HG03064 (cell line): ENCODE results near the gene MEPCE.

Experiments used
- ATAC-seq: cut with Tn5 transposase; IDR thresholded peaks from one replicate; pipeline ENCODE4 v1.9.1; 2021; ENCODE audit warnings: low read depth; ENCODE audit not compliant: unreplicated experiment

MEPCE gene

DNA sequence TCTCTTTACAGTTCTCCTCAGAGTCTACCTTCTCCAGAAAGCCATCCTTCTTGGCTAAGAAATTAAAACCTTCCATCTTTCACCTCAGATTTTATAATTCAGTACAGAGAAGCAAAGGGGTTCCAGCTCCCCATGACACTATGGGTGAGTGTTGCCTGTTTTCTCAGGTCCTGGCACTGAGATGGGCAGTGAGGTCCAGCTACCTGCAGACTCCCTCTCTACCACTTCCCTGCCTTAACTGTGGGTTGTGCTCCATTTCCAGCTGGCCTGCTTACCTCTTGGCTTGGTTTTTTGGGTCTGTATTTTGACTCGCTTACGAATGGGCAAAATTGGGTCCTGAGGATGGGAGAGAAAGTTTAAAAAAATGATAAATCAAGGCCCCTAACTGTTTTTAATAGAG is 27.4 kb upstream of the MEPCE start:
- ATAC-seq, result no peak

DNA sequence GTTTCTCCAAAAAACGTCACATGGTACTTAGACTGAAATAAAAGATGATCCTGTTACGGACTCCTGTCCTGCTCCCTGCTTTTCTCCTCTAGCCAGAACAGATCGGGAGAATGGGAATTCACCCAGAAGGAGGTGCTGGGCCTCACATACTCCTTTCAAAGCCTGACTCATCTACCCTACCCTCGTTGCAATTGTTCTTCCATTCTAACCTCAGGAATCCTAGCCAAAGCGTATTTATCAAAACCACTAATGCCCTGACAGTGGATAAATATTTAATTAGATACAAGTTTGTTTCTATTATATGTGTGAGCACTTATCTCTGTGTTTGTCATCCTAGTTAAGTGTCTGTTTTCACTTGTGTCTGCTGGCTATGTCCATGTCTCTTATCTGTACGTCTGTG is 22.9 kb upstream of the MEPCE start:
- no peak for ATAC-seq

DNA sequence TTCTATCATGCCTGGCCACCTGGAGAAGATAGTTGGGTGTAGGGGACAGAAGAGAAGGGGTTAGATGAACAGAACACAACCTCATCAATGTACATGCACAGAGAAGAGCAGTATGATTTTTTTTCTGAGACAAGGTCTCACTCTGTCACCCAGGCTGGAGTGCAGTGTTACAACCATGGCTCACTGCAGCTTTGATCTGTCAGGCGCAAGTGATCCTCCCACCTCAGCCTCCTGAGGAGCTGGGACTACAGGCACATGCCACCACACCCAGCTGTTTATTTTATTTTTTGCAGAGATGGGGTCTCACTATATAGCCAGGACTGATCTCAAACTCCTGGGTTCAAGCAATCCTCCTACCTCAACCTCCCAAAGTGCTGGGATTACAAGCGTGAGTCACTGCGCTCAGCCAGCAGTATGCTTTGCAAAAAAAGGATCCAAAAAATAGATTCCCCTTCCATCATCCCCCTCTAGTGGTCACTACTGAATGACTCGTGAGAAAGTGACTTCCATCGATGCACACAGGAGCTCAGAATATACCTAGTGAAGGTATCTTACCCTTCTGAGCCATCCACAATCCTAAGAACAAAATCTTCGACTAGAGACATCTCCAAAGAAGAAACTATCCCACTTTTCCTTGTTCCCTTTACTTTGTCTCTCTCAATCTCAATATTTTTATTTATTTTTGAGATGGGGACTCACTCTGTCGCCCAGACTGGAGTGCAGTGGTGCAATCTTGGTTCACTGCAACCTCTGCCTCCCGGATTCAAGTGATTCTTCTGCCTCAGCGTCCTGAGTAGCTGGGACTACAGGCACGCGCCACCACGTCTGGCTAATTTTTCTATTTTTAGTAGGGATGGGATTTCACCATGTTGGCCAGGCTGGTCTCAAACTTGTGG is 22.1 kb upstream of the MEPCE start:
- no peak for ATAC-seq

DNA sequence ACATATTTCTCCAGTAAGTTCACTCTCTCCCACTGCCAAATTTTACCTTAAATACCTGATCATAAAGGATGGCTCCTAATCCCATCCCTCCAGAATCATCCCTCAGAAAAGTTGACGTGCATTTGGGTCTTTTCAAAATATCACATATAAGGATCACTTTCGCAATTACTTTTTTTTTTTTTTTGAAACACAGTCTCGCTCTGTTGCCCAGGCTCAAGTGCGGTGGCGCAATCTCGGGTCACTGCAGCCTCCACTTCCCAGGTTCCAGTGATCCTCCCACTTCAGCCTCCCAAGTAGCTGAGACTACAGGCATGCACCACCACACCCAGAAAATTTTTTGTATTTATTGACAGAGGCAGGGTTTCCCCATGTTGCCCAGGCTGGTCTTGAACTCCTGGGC is 18.5 kb upstream of the MEPCE start:
- ATAC-seq, result no peak

DNA sequence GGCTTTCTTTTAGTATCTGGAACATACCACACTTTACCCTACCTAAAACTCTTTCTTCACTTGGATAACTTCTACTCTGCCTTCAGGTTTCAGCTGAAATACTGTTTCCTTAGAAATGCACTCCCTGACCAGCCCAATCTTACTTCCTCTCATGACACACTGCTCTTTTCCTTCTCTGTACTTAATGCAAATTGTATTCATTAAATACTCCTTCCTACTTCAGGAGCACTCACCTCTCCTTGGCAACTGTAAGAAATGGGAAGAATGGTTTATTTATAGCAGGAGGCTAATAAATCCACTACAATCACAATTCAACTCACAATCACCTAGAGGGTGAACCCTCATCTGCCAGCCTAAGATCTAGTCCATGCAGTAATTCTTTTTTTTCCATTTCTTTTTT is 16.3 kb upstream of the MEPCE start:
- no peak for ATAC-seq

DNA sequence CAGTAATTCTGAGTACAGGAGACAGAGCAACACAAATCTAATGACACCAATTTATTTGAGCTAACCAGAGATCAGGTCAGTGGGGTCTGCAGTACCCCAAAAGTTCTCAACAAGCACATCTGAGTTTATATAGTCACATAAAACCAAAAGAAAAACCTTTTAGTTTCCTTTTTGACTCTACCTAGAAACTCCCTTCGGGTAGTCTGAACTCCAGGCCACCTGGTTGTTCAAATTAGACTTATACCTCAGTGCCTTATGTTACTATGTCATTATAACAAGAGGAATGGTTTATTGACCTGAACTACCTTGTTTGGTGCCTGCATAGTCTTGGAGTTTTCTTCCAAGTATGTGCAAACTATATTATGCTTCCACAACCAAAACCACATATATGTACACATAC is 15.7 kb upstream of the MEPCE start:
- no peak for ATAC-seq

DNA sequence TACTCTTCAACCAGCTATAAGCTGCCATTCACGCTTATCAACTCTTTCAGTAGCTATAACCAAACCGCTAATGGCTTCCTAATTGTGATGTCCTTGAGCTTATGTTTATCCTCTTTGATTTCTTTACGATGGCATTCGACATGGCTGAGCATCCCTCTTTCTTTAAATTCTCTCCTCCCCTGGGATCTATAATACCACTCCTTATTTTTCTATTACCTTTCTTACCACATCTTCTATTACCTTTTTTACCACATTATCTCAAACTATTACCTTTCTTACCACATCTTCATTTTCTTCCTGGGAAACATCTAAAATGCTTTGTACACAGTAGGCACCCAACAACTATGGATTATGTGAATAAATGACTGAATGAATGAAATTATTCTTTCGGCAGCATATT is 14.2 kb upstream of the MEPCE start:
- ATAC-seq, result no peak

DNA sequence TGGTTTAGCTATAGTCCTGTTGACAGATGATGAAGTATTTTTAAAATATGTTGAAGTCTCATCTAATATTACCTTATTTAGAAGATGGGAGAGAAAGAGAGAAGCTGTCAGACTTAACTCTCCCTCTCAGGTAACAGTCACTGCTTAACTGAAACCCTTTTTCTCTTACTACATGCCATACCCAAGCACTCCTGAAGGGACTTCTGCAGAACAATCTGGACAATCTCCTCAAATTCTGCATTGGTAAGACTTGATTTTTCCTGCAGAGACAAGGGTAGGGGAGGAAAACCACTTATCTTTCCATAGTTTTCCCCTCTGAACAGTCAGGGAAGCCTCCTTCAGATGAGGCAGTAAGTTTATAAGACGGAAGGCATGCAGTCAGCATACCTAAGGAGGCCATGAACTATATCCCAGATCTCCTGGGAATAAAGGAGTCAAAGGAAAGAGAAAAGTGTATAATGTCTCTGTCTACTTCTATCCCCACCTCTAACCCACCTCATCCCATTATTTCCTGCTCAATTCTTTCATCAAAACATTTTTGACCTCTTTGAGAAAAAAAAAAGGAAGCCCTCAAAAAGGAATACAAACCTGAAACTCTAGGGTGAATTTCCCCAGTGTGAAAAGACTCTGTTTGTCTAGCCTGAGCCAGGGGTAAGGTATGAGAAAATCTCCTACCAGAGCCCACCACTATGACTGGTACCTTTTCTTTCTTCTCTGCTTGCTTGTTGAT is 10.5 kb upstream of the MEPCE start:
- ATAC-seq, result no peak

DNA sequence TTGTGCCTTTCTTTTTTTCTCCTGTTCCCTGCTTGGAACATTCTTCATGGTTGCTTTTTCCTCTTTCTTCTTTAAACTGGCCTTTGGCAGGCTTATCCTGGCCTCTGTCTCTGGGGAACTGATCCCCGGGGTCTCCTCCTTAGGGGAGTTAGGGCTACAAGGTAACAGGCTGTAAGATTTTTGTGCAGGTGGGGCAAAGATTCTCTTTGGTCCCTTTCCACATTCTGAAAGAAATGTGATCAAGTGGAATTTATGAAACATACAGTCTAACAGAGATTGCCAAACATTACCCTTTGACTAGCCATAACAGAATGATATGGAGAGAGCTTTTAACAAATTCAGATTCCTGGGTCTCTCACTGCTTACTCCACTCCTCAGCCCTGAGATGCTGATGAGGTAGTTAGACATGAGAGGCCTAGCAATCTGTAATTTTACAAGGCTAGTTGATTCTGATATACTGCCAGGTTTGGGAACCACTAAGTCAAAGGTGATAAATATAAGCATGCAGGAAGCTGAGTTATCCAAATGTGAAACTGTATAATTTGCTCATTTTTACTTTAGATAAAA is 9.9 kb upstream of the MEPCE start:
- no peak for ATAC-seq

DNA sequence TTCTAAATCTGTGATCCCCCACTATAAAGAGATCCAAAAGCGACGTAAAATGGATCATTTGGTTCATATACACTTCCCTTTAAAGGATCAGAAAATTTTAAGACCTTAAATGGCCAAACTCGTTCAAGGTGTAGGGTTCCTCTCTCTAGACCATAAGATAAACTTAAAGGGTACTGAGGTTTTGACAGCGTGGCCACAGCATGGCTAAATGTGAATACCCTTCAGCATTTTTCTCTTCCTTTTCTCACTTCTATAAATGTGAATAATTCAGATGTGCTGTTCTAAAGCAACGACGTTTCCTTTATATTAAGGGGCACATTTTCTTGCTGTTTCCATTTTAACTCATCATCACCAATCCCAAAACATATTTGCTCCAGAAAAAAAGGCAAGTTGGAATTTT is 6.3 kb upstream of the MEPCE start:
- ATAC-seq, result no peak

DNA sequence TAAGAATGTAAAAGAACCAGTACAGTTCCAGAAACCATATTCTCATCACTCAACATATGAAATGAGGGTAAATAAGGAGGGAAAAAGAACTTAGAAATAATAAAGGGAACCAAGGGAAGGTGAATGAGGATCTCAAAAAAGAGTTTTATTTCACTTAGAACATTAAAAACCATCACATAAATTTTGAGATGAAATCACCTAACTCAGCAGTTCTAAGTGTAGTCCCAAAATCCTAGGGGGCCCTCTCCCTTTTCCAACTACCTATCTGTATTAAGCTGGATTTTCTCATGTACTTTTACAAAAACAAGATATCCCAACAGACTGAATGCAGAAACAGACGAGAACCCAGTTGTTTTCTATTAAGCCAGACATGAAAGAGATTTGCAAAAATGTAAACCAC is 4.3 kb upstream of the MEPCE start:
- ATAC-seq, result no peak

DNA sequence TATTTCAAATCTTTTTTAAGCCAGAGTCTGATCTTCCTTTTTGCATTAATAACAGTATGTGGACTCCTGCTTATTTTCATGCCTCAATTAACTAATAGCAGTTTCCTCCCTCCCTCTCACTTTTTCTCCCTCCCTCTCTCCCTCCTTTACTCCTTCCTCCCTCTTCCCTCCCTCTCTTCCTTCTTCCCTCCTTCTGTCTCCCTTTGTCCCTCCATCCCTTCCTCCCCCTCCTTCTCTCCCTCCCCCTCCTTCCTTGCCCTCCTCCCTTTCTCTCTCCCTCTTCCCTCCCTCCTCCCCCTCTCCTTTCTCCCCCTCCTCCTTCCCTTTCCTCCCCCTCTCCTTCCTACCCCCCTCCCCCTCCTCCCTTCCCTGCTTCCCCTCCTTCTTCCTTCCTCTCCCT is 3.1 kb upstream of the MEPCE start:
- ATAC-seq, result no peak

DNA sequence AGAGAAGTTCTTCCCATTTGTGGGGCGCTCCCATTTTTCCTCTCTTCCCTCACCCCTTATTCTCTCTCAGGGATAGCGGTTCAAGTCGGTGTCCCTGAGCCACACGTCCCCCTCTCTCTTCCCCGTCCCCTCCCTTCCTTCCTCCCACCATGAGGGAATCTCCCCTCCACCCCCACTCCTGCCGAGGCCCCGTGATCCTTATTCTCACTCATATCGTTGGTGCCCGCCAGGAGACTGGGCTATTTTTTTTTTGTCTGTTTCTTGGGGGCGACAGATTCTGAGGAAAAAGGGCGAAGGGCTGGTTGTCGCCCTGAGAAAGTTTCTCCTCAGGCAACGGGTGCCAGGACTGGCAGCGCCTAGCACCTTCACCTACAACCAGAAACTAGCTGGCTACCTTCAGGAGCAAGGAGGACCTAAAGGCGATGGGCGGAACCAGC is 1.9 kb upstream of the MEPCE start:
- no peak for ATAC-seq

DNA sequence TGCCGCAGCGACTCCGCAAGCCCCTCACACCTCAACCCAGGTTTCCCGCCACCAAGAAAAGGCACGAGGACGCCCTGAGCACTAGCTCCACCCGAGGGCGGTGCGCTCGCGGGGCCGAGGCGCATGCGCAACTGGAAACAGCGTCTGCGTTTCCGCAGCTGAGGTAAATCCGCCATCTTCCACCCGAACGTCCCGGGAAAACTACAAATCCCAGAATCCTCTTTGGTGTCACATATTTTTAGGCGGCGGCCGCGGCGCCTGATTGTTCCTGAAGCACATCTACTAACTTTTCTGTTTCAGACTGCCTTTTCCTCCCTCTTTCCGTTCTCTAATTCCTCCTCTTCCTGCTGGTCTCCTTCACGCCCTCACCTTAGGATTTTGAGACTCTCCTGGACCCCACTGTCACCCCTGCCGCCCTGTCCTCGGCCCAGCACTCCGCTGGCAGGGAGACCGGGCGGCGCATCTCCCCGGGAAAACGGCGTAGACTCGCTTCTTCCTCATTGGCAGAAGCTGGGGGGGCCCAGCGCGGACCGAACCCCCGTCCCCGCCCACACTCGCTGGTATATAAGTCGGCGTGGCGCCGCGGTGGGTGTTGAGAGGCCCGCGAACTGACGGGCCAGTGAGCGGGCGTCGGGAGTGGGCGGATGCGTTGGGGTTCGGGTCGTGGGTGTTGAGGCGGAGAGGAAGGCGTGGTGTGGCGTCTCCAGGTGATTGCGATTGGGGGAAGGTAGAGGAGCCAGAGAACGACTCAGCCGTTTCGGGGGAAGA is 1.2 kb upstream of the MEPCE start, which contains the start of gene ZCWPW1:
TSS of gene ZCWPW1 (minus strand) at position 505 of the 768 bp plus-strand sequence. CDS start 8,054 bp downstream, outside the sequence.
- ATAC-seq, result peak; percentile 42

DNA sequence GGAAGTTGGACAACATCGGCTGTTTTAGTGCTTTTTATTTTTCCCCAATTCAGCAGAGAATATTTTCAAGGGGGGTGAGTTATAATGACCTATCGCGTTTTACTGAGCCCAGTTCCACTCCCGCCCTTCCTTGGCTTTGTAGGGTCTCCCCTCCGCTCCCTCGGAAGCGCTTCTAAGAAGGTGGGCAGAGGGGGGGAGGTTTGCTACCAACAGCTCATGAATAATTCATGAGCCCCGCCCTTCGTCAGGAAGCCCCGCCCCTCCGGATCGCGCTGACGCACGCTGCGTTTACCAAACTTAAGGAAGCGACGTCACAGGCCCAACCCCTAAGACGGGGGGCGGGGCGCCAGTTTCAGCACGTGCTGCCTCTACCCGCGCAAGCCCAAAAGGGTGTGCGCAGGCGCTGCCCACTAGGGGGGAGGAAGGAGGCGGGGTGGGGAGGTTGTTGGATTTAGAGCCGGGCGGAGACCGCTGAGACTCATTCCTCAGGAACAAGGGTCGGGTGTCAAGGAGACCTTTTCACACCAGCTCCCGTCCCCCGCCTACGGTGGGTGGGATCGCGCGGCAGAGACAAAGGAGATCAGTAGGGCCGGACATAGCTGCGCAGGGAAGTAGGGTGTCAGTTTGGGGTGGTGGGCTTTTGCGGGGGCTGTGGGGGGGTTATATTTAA is 529 bp upstream of the MEPCE start:
- peak; percentile 39 for ATAC-seq

DNA sequence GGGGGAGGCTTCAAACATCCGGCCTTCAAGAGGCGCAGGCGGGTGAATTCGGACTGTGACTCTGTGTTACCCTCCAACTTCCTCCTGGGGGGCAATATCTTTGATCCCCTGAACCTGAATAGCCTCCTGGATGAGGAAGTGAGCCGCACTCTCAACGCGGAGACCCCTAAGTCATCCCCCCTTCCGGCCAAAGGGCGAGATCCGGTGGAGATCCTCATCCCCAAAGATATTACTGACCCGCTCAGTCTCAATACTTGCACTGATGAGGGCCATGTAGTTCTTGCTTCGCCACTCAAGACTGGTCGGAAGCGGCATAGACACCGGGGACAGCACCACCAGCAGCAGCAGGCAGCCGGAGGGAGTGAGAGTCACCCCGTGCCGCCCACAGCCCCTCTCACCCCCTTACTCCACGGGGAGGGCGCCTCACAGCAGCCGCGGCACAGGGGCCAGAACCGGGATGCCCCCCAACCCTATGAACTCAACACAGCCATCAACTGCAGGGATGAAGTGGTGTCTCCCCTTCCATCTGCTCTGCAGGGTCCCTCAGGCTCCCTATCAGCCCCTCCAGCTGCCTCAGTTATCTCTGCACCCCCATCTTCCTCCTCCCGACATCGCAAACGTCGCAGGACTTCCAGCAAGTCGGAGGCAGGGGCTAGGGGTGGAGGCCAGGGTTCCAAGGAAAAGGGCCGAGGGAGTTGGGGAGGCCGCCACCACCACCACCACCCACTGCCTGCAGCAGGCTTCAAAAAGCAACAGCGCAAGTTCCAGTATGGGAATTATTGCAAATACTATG is 1.1 kb downstream of the MEPCE start:
- ATAC-seq, result no peak

DNA sequence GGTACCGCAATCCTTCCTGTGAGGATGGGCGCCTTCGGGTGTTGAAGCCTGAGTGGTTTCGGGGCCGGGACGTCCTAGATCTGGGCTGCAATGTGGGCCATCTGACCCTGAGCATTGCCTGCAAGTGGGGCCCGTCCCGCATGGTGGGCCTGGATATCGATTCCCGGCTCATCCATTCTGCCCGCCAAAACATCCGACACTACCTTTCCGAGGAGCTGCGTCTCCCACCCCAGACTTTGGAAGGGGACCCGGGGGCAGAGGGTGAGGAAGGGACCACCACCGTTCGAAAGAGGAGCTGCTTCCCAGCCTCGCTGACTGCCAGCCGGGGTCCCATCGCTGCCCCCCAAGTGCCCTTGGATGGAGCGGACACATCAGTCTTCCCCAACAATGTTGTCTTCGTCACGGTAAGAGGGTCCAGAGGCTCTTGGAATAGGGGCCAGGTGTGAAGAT is 1.7 kb downstream of the MEPCE start:
- ATAC-seq, result no peak

DNA sequence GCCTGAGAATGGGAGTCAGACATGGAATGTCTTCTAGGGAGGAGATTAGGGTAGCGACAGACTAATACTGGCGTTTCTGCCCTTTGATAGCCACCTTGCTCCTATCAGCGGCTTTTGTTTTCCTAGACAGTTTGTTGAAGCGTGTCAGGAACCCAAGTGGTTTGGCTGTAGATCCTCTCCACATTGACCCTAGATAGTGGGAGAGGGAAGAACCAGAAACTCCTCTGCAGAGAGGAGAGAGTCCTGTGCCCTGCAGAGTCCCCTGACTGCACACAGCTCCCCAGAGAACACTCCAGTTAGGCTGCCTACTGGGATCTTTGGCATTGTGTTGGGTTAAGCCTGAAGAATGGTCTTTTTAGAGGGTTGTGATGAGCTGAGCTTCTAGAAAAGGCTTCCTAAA is 2.4 kb downstream of the MEPCE start:
- no peak for ATAC-seq

DNA sequence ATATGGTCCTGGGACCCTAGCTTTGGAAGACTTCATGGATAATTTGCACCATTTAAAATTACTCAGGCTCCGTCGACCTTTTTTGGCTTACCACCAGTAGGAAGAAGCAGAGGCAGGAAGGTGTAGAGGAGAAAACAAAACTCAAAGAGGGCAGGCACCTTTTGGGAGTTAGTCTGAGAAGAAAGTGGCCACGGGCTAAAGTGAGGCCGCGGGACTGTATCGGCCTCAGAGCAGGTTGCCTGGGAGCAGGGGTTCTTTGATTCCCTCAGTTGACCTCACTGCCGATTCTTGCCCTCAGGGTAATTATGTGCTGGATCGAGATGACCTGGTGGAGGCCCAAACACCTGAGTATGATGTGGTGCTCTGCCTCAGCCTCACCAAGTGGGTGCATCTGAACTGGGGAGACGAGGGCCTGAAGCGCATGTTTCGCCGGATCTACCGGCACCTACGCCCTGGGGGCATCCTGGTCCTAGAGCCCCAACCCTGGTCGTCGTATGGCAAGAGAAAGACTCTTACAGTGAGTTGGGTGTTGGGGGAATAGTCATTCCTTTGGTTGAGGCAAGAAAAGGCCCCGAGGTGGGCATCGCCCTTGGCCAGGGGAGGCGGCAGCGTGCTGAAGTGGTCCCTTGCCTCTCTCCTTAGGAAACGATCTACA is 3.1 kb downstream of the MEPCE start:
- no peak for ATAC-seq
